ENCODE results near the gene HDDC3. TPM values are rescaled to one million over a fixed set of nuclear protein-coding genes. Genes with fewer than 3 reads are reported as not detected.

HDDC3 gene
- total RNA-seq, 1 experiment from 2014 or later: 5.3 TPM

DNA sequence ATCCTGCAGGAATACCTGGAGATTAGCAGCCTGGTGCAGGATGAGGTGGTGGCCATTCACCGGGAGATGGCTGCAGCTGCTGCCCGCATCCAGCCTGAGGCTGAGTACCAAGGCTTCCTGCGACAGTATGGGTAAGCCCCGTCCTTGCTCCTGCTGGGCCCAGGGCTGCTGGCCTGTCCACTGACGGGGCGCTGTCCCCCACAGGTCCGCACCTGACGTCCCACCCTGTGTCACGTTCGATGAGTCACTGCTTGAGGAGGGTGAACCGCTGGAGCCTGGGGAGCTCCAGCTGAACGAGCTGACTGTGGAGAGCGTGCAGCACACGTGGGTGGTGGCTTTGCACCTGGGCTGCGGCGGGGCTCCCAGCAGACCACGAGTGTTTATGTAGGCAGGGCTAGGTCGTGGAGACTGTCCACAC, 43.0 kb downstream of the HDDC3 start:
- Histone ChIP-seq H3K27me3 (ENCODE audit: control insufficient read depth, insufficient read depth, low read length) (no peaks in the 10 kb centered on the region), H3K4me1 (ENCODE audit: control insufficient read depth, insufficient read depth, low read length) (no peaks in the 10 kb centered on the region), H3K4me3 (ENCODE audit: low read depth in 2 of 2, low read length in 2 of 2) (no peak overlapping the region), H3K27ac (ENCODE audit: low read length) (no peak overlapping the region), H3K36me3 (ENCODE audit: control insufficient read depth, insufficient read depth, low read length) (no peaks in the 10 kb centered on the region; the same call in 1 of the 2 replicates), H3K9me3 (ENCODE audit: control insufficient read depth, insufficient read depth, low read depth, low read length) (no peaks in the 10 kb centered on the region)
- DNase-seq (ENCODE audit: low read depth, low spot score): no peak
- TF ChIP-seq POLR2AphosphoS5 (IDR thresholded peaks at IDR 0.05; ENCODE audit: low read depth, low read length) (no peak), CTCF (IDR thresholded peaks at IDR 0.05) (no peak), REST (IDR thresholded peaks at IDR 0.05; ENCODE audit: insufficient read depth in 1 of 2, low read depth in 2 of 2, low read length in 1 of 2) (no peak), TCF7L2 (IDR thresholded peaks at IDR 0.05; ENCODE audit: low read depth, low read length) (no peak), SIN3A (IDR thresholded peaks at IDR 0.05; ENCODE audit: borderline replicate concordance, insufficient read depth, low read depth, low read length) (no peak)
- ATAC-seq: no peak
- in situ Hi-C loops (cut with HindIII; ENCODE audit: low pct_unique_long_range_greater_than_20kb, low sequenced_read_pairs) (no loop called here), intact Hi-C loops (cut with micrococcal nuclease; ENCODE audit: unreplicated experiment) (no loop called here)
- POLR2A ChIA-PET: interaction anchor here (0.5 kb wide), 1 partner anchor 40 kb away, joined by 3 read pairs; no protein-coding TSS in a partner anchor
- CTCF ChIA-PET: interaction anchor here (0.6 kb wide), 2 partner anchors 71 to 288 kb away, joined by 3 read pairs; no protein-coding TSS in a partner anchor
- no TSS peak for BruUV-seq (replicated peaks)

DNA sequence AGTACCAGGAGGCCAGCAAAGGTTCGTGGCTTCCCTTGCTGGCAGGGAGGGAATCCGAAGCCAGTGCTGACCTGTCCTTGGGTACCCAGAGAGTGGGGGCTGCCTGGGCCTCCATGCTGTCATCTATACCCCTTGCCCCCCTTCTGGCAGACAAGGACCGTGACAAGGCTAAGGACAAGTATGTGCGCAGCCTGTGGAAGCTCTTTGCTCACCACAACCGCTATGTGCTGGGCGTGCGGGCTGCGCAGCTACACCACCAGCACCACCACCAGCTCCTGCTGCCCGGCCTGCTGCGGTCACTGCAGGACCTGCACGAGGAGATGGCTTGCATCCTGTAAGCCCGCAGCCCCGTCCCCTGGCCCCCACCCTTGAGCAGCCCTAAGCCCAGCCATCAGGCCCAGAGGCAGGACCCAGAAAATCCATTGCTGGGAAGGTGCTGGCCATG, 45.3 kb downstream of the HDDC3 start:
- no TSS peak for BruUV-seq (replicated peaks)
- ChIA-PET CTCF (interaction anchor here (1.6 kb wide), 1 partner anchor 239 kb away, joined by 8 read pairs; no protein-coding TSS in a partner anchor), POLR2A (interaction anchor here (0.6 kb wide), 1 partner anchor 43 kb away, joined by 4 read pairs; no protein-coding TSS in a partner anchor)
- DNase-seq (ENCODE audit: low read depth, low spot score) (no peak), ATAC-seq (no peak)
- Histone ChIP-seq H3K4me1 (ENCODE audit: control insufficient read depth, insufficient read depth, low read length) (no peaks in the 10 kb centered on the region), H3K27me3 (ENCODE audit: control insufficient read depth, insufficient read depth, low read length) (no peaks in the 10 kb centered on the region), H3K4me3 (ENCODE audit: low read depth in 2 of 2, low read length in 2 of 2) (no peak overlapping the region), H3K36me3 (ENCODE audit: control insufficient read depth, insufficient read depth, low read length) (no peaks in the 10 kb centered on the region), H3K9me3 (ENCODE audit: control insufficient read depth, insufficient read depth, low read depth, low read length) (no peaks in the 10 kb centered on the region), H3K27ac (ENCODE audit: low read length) (no peak overlapping the region)
- in situ Hi-C loops (cut with HindIII; ENCODE audit: low pct_unique_long_range_greater_than_20kb, low sequenced_read_pairs) (no loop called here), intact Hi-C loops (cut with micrococcal nuclease; ENCODE audit: unreplicated experiment) (no loop called here)
- no peak for TF ChIP-seq TCF7L2 (IDR thresholded peaks at IDR 0.05; ENCODE audit: low read depth, low read length)
- TF ChIP-seq SIN3A (IDR thresholded peaks at IDR 0.05; ENCODE audit: borderline replicate concordance, insufficient read depth, low read depth, low read length): no peak
- TF ChIP-seq CTCF (IDR thresholded peaks at IDR 0.05): no peak
- TF ChIP-seq REST (IDR thresholded peaks at IDR 0.05; ENCODE audit: insufficient read depth in 1 of 2, low read depth in 2 of 2, low read length in 1 of 2): no peak
